Measurements from ENCODE around the gene OR4E1.

OR4E1 gene

DNA sequence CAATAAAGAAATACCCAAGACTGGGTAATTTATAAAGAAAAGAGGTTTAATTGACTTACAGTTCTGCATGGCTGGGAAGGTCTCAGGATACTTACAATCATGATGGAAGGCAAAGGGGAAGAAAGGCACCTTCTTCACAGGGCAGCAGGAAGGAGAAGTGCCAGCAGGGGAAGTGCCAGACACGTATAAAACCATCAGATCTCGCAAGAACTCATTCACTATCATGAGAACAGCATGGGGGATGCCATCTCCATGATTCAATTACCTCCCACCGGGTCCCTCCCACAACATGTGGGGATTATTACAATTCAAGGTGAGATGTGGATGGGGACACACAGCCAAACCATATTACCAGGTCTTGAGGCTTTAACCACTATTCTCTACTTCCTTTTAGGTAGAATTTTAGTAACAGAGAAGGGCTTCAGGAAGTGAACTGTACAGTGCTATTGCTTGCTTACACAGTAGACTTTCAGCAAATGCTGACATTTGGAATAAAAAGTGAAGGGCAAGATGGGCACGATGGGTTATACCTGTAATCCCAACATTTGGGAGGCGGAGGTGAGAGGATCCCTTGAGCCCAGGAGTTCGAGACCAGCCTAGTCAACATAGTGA is 40.8 kb upstream of the OR4E1 start:
- no peak overlapping the region for H3K4me2 ChIP-seq (ENCODE audit: low read depth, low read length, poor library complexity, severe bottlenecking)
- no peak for TF ChIP-seq EZH2phosphoT487 (IDR thresholded peaks at IDR 0.05; ENCODE audit: borderline replicate concordance)
- TF ChIP-seq CTCF (conservative IDR thresholded peaks at IDR 0.05; ENCODE audit: low read length), result no peak

DNA sequence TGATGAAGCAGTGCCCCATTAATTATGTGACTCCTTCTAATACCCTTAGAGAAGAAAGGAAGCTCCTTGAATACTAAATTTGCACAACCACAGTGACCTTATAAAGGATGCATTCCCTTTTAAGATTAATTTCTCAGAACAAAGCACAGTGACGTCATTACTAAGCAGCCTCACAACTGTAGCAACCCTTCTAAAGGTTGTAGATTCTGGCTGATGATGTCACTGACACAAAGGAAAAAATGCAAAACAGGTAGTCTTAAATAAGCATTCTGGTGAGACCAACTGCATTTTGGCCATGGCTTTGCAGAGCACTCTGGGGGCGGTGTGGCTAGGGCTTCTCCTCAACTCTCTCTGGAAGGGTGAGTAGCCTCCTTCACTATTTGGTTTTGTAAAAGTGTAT is 38.4 kb upstream of the OR4E1 start:
- TF ChIP-seq EZH2phosphoT487 (IDR thresholded peaks at IDR 0.05; ENCODE audit: borderline replicate concordance) (no peak), CTCF (conservative IDR thresholded peaks at IDR 0.05; ENCODE audit: low read length) (no peak)
- H3K4me2 ChIP-seq (ENCODE audit: low read depth, low read length, poor library complexity, severe bottlenecking), result no peak overlapping the region

More for the DNA sequence above, 40.8 kb upstream of the OR4E1 start:
- Histone ChIP-seq H3K4me3 (ENCODE audit: low read length, poor library complexity, severe bottlenecking) (no peak overlapping the region), H3K9me3 (ENCODE audit: insufficient read depth, low read depth, low read length) (no peaks in the 10 kb centered on the region), H3F3A (ENCODE audit: low read depth) (no peaks in the 10 kb centered on the region), H3K9me2 (replicated peaks; ENCODE audit: low read depth, low read length) (no peaks in the 10 kb centered on the region), H3K4me1 (ENCODE audit: insufficient read depth, low read length, poor library complexity, severe bottlenecking) (no peaks in the 10 kb centered on the region), H4K20me1 (ENCODE audit: insufficient read depth, low read length, poor library complexity, severe bottlenecking) (no peaks in the 10 kb centered on the region), H2AFZ (ENCODE audit: low read length) (no peak overlapping the region), H3K27me3 (ENCODE audit: insufficient read depth, low read length, poor library complexity, severe bottlenecking) (no peaks in the 10 kb centered on the region), H3K79me2 (ENCODE audit: insufficient read depth, low read length) (no peaks in the 10 kb centered on the region), H3K9ac (ENCODE audit: low read depth, low read length, poor library complexity, severe bottlenecking) (no peak overlapping the region), H3K36me3 (ENCODE audit: insufficient read depth, low read length) (no peaks in the 10 kb centered on the region)

DNA sequence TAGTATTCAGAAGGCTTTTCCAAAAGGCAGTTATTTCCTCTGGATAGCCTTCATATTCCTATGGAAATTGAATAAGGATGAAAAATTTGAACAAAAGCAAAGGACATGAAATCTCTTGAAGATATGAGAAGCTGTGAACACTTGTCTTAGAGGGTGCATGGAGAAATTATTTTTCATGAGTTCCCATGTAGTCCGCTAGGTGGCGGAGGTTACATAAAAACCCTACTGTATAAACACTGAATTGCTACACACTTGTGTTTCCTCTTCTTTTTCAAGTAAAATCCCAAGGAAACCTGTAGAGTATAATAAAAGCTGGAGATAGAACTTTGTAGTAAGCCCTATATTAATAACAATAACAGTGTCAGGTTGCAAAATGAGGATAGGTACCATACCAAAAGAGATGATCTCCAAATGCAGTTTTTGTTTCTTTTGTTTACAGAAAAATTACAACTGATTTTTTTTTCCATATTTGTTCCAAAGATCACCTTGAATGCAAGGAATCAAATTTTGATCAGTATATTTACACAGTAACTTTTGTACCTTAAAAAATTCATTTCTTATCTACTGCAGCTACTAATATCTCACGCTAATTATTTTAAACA is 37.8 kb upstream of the OR4E1 start:
- H3K9ac ChIP-seq (ENCODE audit: low read depth, low read length, poor library complexity, severe bottlenecking), result no peak overlapping the region
- H4K20me1 ChIP-seq (ENCODE audit: insufficient read depth, low read length, poor library complexity, severe bottlenecking), result no peaks in the 10 kb centered on the region
- no peak overlapping the region for H3K4me2 ChIP-seq (ENCODE audit: low read depth, low read length, poor library complexity, severe bottlenecking)
- H3K9me3 ChIP-seq (ENCODE audit: insufficient read depth, low read depth, low read length), result no peaks in the 10 kb centered on the region; the same call in 1 of the 2 replicates
- no peaks in the 10 kb centered on the region for H3K4me1 ChIP-seq (ENCODE audit: insufficient read depth, low read length, poor library complexity, severe bottlenecking)
- no peaks in the 10 kb centered on the region for H3K79me2 ChIP-seq (ENCODE audit: insufficient read depth, low read length)
- H2AFZ ChIP-seq (ENCODE audit: low read length), result peak overlapping the region; percentile 53; the same call in 1 of the 2 replicates
- no peaks in the 10 kb centered on the region for H3K36me3 ChIP-seq (ENCODE audit: insufficient read depth, low read length)
- peak; percentile 94 for TF ChIP-seq CTCF (conservative IDR thresholded peaks at IDR 0.05; ENCODE audit: low read length)
- TF ChIP-seq EZH2phosphoT487 (IDR thresholded peaks at IDR 0.05; ENCODE audit: borderline replicate concordance), result no peak
- H3F3A ChIP-seq (ENCODE audit: low read depth), result no peaks in the 10 kb centered on the region
- no peaks in the 10 kb centered on the region for H3K27me3 ChIP-seq (ENCODE audit: insufficient read depth, low read length, poor library complexity, severe bottlenecking)
- no peak overlapping the region for H3K4me3 ChIP-seq (ENCODE audit: low read length, poor library complexity, severe bottlenecking)
- H3K9me2 ChIP-seq (replicated peaks; ENCODE audit: low read depth, low read length), result no peaks in the 10 kb centered on the region

More for the DNA sequence above, 38.4 kb upstream of the OR4E1 start:
- Histone ChIP-seq H3K9me2 (replicated peaks; ENCODE audit: low read depth, low read length) (no peaks in the 10 kb centered on the region), H3F3A (ENCODE audit: low read depth) (no peaks in the 10 kb centered on the region), H3K27me3 (ENCODE audit: insufficient read depth, low read length, poor library complexity, severe bottlenecking) (no peaks in the 10 kb centered on the region), H3K9ac (ENCODE audit: low read depth, low read length, poor library complexity, severe bottlenecking) (no peak overlapping the region), H3K9me3 (ENCODE audit: insufficient read depth, low read depth, low read length) (no peaks in the 10 kb centered on the region), H3K4me1 (ENCODE audit: insufficient read depth, low read length, poor library complexity, severe bottlenecking) (no peaks in the 10 kb centered on the region), H3K36me3 (ENCODE audit: insufficient read depth, low read length) (no peaks in the 10 kb centered on the region), H2AFZ (ENCODE audit: low read length) (no peak overlapping the region), H3K4me3 (ENCODE audit: low read length, poor library complexity, severe bottlenecking) (no peak overlapping the region), H4K20me1 (ENCODE audit: insufficient read depth, low read length, poor library complexity, severe bottlenecking) (no peaks in the 10 kb centered on the region), H3K79me2 (ENCODE audit: insufficient read depth, low read length) (no peaks in the 10 kb centered on the region)
